HG03521 (cell line): Measurements from ENCODE around the gene BCO1.
"Not testable (repeated sequence)": the region's sequence is repeated elsewhere in the genome, so short reads cannot be mapped to it uniquely, and the experiment has no call there.

Source experiments
- ATAC-seq: cut with Tn5 transposase; IDR thresholded peaks from one replicate; pipeline ENCODE4 v1.9.1; 2021; ENCODE audit warnings: mild to moderate bottlenecking, moderate library complexity; ENCODE audit not compliant: unreplicated experiment

Gene BCO1

GRCh38 chr16:81238296-81239011 is at the start of gene BCO1:
Gene BCO1, plus strand, starts transcription at chr16:81238689. Its CDS starts 220 bp downstream, at chr16:81238909.
- ATAC-seq = no peak

GRCh38 chr16:81189100-81189664 is 49.3 kb upstream of the BCO1 start:
- ATAC-seq = no peak

GRCh38 chr16:81190667-81191066 is 47.8 kb upstream of the BCO1 start:
- ATAC-seq = no peak

GRCh38 chr16:81195885-81196534 is 42.5 kb upstream of the BCO1 start:
- ATAC-seq = no peak

- no peak for ATAC-seq
Measured at GRCh38 chr16:81198635-81199034, 39.9 kb upstream of the BCO1 start.

DNA sequence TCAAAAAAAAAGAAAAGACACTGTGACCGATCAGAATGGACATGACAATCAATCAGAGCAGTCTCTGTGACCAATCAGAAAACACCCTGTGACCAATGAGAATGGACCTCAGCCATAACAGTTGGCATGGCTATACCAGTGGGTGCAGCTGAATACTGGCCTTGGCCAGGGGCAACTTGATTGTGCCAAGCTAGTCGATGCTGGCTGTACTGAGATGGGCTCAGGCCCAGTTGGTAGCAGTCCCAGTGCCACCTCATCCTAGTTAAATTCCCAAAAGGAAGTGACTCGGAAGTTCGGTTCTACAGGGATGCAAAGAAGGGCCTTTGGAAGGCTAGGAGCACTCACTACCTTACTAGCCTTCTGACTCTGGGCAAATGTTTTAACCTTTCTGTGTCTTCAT is 37.2 kb upstream of the BCO1 start:
- ATAC-seq = no peak

- ATAC-seq = no peak
Measured at GRCh38 chr16:81204798-81205680, 33.5 kb upstream of the BCO1 start.

DNA sequence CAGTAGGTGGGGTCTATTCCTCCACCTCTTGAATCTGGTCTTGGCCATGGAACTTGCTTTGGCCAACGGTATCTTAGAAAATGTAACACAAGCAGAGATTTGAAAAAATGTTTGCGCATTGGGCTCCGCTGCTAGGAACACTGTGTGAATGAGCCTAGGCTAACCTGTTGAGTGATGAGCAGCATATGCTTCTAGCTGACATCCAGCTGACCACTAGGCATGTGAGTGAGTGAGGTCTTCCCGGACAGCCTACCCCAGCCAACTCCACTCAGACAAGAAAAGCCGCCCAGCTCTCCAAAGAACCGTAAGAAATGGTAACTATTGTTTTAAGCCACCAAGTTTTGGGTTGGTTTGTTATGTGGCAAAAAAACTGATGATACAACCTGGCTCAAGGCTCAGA is 31.4 kb upstream of the BCO1 start:
- ATAC-seq = no peak

DNA sequence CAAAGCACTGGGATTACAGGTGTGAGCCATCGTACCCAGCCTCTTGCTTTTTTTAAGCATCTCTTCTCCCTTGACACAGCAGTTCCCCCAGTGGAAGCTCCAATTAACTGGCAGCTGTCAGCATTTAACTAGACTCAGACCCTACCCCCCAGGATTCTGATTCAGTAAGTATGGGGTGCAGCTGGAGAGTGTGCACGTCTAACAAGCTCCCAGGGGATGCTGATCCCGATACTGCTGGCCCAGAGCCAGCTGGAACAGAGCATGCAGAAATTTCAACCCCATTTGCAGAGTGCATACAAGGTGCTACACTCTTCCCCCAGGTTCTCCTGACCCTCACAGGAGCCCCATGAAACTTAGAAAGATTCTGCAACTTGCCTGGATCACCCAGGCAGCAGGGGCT is 27.7 kb upstream of the BCO1 start:
- ATAC-seq = no peak

DNA sequence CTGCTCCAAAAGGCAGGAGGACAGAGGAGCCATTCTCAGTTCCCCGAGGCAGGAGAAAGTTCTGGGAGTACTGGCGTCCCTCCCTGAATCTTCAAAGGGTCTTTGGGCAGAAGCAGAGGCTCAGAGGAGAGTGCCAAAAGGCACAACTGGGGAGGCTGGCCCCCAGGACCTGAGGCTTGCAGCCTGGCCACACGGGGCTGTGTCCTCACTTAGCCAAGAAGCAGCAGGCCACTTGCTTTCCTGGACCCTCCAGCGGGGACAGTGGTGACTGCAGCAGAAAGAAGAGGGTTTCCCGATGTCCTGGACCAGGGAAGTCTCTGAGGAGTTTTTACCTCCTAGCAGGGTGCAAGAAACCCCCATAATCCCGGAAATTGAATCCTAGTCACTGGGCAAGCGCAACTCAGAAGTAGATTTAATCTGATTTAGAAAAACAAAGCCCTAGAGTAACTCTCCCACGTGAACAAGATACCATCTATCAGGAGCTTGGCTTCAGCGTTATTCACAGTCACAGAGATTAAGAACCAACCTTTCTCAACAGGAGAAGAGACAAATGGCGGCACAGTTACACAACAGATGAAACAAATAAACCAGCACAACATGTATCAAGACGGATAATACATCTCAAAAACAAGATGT is 25.5 kb upstream of the BCO1 start:
- no peak for ATAC-seq

GRCh38 chr16:81214745-81215166 is 23.7 kb upstream of the BCO1 start:
- ATAC-seq = no peak

DNA sequence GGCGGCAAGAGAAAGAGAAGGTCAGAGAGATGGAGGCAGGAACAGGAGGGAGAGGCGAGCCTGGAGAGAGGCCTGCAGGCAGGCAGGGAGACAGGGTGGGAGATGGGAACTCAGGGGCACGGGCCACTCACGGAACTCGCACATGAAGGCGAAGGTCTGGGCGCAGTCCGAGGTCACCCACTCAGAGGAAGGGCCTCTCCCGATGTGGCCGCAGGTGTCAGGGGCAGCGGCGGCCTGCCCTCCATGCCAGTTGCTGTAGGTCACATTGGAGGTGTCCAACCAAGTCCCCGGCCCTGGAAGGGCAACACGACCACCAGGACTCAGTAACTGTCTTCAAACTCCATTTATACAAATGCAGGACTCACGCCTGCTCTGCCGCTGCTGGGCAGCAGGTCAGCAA is 22.4 kb upstream of the BCO1 start:
- no peak for ATAC-seq

GRCh38 chr16:81216706-81217105 is 21.8 kb upstream of the BCO1 start:
- ATAC-seq = no peak

DNA sequence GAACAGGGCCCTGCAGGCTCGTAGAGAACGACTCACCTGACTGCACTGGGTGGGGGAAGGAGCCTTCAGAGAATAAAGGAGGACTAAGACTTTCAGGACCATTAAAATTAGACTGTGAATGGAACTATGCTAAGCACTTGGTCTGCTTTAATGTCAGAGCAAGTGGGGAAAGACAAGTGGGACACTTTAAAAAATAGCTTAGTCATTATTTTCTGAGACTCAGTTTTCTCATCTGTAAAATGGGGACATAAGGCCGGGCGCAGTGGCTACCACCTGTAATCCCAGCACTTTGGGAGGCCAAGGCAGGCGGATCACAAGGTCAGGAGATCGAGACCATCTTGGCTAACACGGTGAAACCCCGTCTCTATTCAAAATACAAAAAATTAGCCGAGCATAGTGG is 19.3 kb upstream of the BCO1 start:
- ATAC-seq = no peak

DNA sequence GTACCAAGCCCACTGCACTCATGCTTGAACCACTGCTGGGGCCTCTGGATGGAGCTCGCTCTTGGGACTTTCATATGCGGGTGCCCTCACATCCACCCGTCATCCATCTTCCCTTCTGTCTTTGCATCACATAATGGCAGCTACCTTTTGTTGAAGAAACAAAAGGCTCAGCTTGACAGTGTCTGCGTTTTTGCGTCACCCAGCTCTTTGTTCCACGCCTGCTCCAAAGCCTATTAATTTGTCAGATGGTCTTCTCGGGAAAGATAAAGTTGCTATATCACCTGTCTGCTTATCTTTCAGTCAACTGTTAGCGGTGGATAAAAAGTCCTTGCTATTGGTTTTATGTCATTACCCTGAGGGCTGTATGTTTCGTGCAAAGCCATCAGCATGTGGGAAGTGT is 18.1 kb upstream of the BCO1 start:
- ATAC-seq = no peak

DNA sequence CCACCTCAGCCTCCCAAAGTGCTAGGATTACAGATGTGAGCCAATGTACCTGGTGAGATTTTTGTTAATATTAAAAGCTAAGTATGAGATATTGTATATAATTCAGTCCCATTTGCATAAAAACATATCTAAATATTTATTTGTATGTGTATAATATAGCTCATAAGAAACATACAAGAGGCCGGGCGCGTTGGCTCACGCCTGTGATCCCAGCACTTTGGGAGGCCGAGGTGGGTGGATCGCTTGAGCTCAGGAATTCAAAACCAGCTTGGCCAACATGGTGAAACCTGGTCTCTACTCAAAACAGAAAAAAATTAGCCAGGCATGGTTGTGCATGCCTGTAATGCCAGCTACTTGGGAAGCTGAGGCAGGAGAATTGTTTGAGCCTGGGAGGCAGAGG is 16.8 kb upstream of the BCO1 start:
- no peak for ATAC-seq

DNA sequence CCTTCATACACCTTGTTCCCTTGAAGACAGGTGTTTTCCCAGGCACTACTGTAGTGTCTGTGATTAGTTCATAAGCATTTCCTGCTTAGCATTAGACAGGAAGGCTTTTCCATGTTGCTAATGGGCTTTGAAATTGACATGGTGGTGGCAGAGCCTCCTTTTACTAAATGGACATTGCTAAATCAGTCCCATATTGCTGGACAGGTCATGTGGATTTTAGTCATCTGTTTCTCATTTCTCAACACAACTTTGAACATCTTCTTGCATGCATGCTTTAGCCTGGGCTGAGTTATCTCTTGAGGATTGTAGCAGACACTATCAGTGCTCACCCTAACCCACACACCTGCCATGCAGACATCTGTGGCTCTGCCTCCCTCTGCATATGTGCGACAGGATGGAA is 13.7 kb upstream of the BCO1 start:
- no peak for ATAC-seq

DNA sequence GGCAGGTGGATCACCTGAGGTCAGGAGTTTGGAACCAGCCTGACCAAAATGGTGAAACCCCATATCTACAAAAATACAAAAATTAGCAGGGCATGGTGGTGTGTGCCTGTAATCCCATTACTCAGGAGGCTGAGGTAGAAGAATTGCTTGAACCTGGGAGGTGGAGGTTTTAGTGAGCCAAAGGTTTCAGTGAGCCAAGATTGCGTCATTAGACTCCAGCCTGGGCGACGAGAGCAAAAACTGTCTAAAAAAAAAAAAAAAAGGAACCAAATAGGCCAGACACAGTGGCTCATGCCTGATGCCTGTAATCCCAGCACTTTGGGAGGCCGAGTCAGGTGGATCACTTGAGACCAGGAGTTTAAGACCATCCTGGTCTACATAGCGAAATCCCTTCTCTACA is 12.8 kb upstream of the BCO1 start:
- not testable (repeated sequence) for ATAC-seq

DNA sequence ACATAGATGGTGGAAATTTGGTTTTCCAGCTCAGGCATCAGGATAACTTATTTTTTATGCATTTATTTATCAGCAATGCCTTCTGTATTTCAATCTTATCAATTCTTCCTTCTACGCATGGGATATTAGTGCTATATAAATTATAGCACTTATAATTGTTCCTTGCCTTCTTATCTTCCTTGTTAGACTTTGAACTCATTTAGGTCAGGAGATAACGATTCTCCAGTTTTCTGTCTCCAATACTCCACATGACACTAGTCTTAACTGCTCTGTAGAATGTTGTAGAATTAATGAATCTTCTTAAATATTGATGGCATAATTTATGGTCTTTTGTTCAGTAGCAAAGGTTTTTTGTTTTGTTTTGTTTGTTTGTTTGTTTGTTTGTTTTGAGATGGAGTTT is 10.7 kb upstream of the BCO1 start:
- no peak for ATAC-seq

DNA sequence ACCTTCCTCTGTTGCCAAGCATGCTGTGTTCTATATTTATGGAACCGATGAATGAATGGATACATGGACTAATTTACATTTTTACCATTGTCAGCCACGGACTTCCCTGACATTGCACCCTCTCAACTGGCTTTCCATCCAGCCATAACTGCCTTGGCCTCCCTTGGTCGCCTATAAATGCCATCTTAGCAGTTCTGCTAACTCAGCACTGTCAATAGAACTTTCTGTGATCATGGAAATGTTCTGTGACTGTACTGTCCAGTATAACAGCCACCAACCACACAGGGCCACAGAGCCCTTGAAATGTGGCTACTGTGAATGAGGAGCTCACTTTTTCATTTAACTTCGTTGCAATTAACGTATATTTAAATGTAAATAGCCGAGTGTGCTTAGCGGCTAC is 8.7 kb upstream of the BCO1 start:
- ATAC-seq = no peak

GRCh38 chr16:81231014-81231413 is 7.5 kb upstream of the BCO1 start:
- no peak for ATAC-seq
